HG02852 (cell line): ENCODE results near the gene BCHE.

Experiments
- ATAC-seq: cut with Tn5 transposase; IDR thresholded peaks from one replicate; pipeline ENCODE4 v1.9.1; 2021; ENCODE audit warnings: mild to moderate bottlenecking, moderate library complexity; ENCODE audit not compliant: unreplicated experiment

BCHE gene

DNA sequence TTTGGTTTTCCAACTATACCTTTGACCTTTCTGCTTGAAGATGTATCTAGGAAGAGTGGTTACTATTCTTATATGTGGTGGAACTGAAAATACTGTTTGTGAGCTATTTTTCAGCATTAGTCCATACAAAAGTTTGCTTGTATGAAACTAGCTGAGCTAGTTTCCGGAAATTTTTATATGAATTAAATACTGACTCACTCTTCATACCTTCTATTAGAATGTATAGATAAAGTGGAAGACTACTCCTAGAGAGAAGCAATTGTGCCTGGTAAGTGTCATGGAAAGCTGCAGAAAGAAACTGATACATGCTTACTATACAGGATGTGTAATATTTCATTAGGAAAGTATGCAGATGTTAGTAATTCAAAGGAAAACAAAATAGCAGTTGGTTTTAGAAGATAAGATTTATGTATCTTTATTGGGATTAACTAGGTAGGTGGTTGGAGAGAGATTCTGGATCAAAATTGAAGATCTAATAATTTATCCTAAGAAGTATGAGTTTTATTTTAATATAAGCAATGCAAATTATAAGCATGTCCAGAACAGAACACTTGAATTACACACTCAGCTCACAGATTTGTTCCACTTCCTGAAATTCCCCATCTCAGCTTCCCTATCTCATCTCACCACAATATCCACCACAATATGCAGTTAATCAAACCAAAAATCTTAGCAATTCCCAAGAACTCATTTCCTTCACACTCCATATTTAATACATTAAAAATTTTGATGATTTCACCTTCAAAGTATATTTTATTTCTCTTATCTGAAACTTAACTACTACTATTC, 82.8 kb downstream of the BCHE start:
- ATAC-seq: no peak

DNA sequence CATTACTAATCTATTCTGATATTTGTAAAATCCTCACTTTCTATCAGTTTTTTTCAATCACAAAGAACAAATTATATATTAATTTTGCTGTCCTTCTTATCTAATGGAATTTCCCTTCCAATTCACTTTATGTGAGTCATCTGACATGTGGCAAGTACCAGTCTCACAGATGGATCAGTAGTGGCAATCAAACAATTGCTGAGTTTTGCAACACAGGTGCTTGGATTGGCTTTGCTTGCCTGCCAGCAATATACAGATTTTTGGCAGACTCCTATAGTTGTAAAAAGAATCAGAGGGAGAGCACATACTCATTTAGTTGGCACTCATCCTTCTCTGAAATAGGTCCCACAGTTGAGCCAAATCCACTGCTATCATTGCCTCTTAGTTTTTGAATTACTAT, 83.7 kb downstream of the BCHE start:
- ATAC-seq: no peak

DNA sequence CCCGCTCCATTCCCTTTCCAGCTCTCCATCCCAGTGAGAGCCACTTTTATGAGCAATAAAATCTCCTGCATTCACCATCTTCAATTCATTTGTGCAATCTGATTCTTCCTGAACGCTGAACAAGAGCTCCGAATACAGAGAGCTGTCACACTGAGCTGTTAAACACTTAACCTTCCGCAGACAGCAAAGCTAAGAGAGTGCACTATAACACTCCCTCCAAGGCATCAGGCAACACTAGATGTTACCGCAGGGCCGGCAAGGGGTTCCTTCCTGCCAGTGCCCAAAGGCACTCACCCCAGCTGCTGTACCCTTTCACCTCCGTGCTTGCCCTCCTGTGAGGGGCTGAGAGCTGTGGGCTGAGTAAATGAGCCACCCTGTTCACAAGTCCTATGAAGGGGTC, 85.6 kb downstream of the BCHE start:
- no peak for ATAC-seq

DNA sequence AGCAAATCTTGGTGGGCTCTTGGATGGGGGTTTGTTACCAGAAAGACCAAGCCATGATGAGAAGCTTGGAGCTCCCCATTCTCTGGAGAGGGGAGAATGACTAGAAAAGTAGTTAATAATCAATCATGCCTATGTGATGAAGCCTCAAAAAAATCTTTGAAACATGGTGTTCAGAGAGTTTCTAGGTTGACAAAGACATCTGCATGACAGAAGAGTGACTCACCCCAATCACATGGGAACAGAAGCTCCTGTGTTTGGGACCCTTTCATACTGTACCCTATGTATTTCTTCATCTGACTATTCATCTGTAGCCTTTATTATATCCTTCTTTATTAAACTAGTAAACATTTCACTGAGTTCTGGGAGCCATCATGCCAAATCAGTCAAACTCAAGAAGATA, 87.4 kb downstream of the BCHE start:
- no peak for ATAC-seq

DNA sequence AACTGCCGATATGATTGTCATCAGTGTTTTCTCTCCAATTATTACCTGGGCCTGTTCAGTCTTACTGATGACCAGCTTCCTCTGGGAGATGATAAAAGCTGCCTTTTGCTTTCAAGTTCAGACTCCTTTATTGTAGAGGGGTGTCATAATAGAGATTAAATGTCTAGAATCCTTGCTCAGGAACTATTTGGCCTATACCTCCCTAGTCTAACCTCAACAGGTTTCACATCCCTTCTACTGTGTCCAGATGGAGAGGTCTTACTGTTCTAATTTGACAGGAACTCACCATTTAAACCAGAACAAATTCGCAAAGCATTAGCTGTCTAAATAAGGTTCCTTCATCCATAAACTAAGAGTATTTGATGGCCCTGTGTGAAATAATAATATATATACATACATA, 88.0 kb downstream of the BCHE start:
- ATAC-seq: no peak

DNA sequence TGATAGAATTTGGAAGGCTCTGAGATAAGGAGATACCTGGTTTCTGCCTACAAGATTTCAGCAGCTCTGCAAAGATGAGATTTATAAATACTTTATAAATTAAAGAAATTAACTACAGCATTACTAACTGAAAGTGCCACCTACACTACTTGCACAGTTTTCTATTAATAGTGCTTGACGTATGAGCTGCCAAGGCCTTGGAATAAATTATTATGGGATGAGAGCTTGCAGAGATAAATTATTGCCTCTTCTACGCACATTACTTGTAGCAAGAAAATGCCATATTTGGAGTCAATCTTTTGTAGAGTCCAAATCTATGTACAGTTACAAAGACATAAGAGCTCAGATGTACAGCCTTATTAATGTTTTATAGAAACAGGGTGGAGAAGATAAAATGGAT, 89.1 kb downstream of the BCHE start:
- ATAC-seq: no peak

DNA sequence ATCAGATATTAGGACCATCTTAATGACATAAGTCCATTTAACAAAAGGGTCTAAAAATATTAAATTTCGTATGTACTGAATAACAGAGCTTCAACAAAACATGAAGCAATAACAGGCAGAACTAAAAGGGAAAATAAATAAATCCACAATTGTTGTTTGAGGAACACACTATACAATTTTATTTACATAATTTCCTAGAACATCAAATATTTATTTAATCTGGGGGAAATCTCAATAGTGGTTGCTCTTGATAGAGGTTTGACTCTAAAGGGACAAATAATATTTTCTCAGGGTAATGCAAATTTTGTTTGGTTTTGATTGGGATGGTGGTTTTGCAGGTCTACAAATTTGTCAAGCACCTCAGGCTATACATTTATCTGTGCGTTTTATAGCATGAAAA, 90.3 kb downstream of the BCHE start:
- ATAC-seq: no peak

DNA sequence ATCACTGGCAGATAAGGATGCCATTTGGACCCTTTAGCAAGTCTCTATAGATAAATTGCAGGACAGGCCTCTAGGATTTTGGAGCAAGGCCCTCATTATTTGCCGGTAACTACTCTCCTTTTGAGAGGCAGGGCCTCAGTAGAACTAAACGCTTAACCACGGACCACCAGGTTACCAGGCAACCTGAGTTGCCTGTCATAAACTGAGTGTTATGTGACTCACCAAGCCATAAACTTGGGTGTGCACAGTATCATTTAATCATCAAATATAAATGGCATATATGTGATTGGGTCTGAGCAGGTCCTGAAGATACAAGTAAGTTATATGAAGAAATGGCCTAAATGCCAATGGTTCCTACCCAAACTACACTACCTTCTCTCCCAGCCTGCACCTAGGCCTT, 93.2 kb downstream of the BCHE start:
- ATAC-seq: no peak

DNA sequence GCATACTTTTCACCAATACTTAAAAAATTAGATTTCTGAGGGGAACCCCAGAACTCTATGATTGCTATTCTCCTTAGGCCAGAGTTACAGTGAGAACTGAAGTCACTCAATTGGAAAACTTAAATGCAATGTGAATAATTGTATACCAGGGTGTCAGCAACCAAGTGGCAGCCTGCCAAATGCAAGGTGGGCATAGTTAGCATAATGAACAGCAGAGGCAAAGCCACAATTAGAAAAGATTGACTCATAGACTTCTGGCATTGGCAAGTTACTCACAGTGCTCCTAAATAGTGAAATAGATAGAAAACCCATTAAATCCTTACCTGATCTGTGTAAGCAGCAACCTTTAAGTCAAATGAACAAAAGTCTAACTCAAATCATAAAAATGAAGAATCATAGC, 94.9 kb downstream of the BCHE start:
- no peak for ATAC-seq

DNA sequence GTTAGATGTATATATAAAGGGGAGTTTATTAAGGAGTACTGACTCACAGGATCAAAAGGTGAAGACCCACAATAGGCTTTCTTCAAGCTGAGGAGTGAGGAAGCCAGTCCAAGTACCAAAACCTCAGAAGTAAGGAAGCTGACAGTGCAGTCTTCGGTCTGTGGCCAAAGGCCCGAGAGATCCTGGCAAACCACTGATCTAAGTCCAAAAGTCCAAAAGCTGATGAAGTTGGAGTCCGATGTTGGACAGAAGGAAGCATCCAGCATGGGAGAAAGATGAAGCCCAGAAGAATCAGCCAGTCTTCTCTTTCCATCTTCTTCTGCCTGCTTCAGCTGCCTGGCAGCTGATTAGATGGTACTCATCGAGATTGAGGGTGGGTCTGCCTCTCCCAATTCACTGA, 107.5 kb downstream of the BCHE start:
- no peak for ATAC-seq

DNA sequence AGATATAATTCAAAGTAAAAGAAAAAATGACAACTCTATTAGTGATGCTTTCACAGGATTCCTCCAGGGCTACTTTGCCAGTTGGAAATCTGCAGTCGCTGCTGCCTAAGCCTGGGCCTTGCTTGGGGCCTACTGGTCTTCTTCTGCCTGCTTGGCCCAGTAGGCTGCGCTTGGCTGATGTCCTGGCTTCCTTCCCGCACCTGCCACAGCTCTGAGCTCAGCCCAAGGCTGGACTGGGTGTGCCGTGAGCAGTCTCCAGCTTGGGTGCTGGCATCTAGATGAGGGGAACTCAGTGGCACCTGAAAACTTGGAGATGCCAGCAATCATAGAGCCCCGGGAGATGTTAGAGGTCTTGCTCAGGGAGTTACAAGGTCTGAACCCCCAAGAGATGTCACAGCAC, 108.3 kb downstream of the BCHE start:
- no peak for ATAC-seq

DNA sequence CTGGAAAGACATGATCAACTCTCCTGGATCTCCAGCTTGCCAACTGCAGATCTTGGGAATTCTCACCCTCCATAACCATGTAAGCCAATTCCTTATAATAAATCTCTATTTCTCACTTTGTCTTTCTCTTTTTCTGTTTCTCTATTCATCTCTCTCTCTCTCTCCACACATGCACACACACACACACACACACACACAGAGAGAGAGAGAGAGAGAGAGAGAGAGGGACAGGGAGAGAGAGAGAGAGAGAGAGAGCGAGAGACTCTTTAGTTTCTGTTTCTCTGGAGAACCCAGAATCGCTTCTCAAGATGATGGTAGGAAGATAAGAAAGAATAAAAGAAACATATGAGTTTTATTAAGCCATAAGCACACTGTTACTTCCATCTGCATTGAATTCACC, 111.9 kb downstream of the BCHE start:
- ATAC-seq: no peak
